H1 (cell line): ENCODE data around the gene APOC3. TPM values are rescaled to one million over a fixed set of nuclear protein-coding genes. Genes with fewer than 3 reads are reported as not detected.

Experiments
- CTCF ChIA-PET: fragments of 300-600 bp; sonication (Branson Sonifier 250); formaldehyde crosslinking; loops from one replicate; lab custom pipeline; 2021; ENCODE audit not compliant: partially characterized antibody; lab: Charles Lee
- POLR2A ChIA-PET: fragments of 300-600 bp; sonication (Branson Sonifier 250); formaldehyde crosslinking; loops from one replicate; lab custom pipeline; 2021; ENCODE audit warnings: inconsistent platforms; ENCODE audit not compliant: partially characterized antibody; lab: Charles Lee
- DNase-seq, 2 experiments: peaks; one replicate each; pipeline versions ENCODE4 v3.0.0 to v3.0.0-alpha.2; 2010 to 2022; ENCODE audit warnings: low spot score in 2 of 2, low read depth in 1 of 2, mixed read lengths in 1 of 2
- FAIRE-seq: peaks from 2 replicates; lab custom pipeline; 2011; peaks lifted over from hg19 to GRCh38; lab: Jason Lieb, UNC
- H2AFZ ChIP-seq: 2 replicates; pipeline ENCODE4 v1.8.1; 2012; ENCODE audit warnings: low read length, inconsistent platforms
- H2AK5ac ChIP-seq: 2 replicates; pipeline ENCODE4 v1.6.1; 2013; ENCODE audit warnings: low read depth, low read length
- H2BK120ac ChIP-seq: replicated peaks from 2 replicates; pipeline ENCODE3; 2013; ENCODE audit warnings: low read depth, low read length, inconsistent platforms
- H2BK12ac ChIP-seq: 2 replicates; pipeline ENCODE4 v1.6.1; 2013; ENCODE audit warnings: low read depth, low read length
- H2BK15ac ChIP-seq: 2 replicates; pipeline ENCODE4 v1.6.1; 2013; ENCODE audit warnings: low read length
- H2BK20ac ChIP-seq: 2 replicates; pipeline ENCODE4 v1.6.1; 2013; ENCODE audit warnings: low read length
- H2BK5ac ChIP-seq: 2 replicates; pipeline ENCODE4 v1.6.1; 2013; ENCODE audit warnings: low read depth, low read length
- H3K14ac ChIP-seq: 2 replicates; pipeline ENCODE4 v1.6.1; 2013; ENCODE audit warnings: inconsistent platforms; ENCODE audit not compliant: insufficient read length
- H3K18ac ChIP-seq: 2 replicates; pipeline ENCODE4 v1.6.1; 2013; ENCODE audit warnings: low read length; ENCODE audit errors: extremely low read depth
- H3K23ac ChIP-seq: 2 replicates; pipeline ENCODE4 v1.6.1; 2013; ENCODE audit warnings: inconsistent platforms; ENCODE audit not compliant: insufficient read length
- H3K23me2 ChIP-seq: 2 replicates; pipeline ENCODE4 v1.6.1; 2013; ENCODE audit warnings: low read depth, low read length
- H3K27ac ChIP-seq: 2 replicates; pipeline ENCODE4 v1.6.1; 2011; ENCODE audit warnings: low read depth, low read length, inconsistent platforms
- H3K27me3 ChIP-seq, 4 experiments: replicated peaks in 1 of 4; 1 replicate in 1 of 4; 2 replicates in 3 of 4; pipeline versions ENCODE4 v1.6.1 to v1.8.1; 2011 to 2013; ENCODE audit warnings: low read length in 3 of 4, mild to moderate bottlenecking in 3 of 4, inconsistent platforms in 2 of 4, mixed read lengths in 2 of 4, moderate library complexity in 1 of 4; ENCODE audit not compliant: control insufficient read depth in 3 of 4, insufficient read depth in 3 of 4; ENCODE audit errors: extremely low read depth in 1 of 4
- H3K36me3 ChIP-seq, 4 experiments: 2 replicates each; pipeline versions ENCODE4 v1.6.1 to v1.8.1; 2011 to 2013; ENCODE audit warnings: mild to moderate bottlenecking in 4 of 4, low read length in 3 of 4, moderate library complexity in 2 of 4, control low read depth in 1 of 4, inconsistent platforms in 1 of 4; ENCODE audit not compliant: insufficient read depth in 4 of 4, control insufficient read depth in 2 of 4
- H3K4ac ChIP-seq: replicated peaks from 2 replicates; pipeline ENCODE3; 2013; ENCODE audit warnings: low read length, low read depth, mixed read lengths, inconsistent platforms; ENCODE audit not compliant: insufficient read length
- H3K4me1 ChIP-seq, 4 experiments: replicated peaks in 1 of 4; 1 replicate in 1 of 4; 2 replicates in 3 of 4; pipeline versions ENCODE4 v1.6.1 to v1.8.1; 2011 to 2013; ENCODE audit warnings: low read length in 3 of 4, inconsistent platforms in 2 of 4, mixed read lengths in 1 of 4; ENCODE audit not compliant: insufficient read depth in 4 of 4, control insufficient read depth in 3 of 4
- H3K4me2 ChIP-seq, 2 experiments: 2 replicates each; pipeline versions ENCODE4 v1.6.1 to v1.8.1; 2011 to 2013; ENCODE audit warnings: low read depth in 2 of 2, low read length in 2 of 2, control low read depth in 1 of 2, inconsistent platforms in 1 of 2, mild to moderate bottlenecking in 1 of 2; ENCODE audit not compliant: insufficient read depth in 1 of 2
- H3K4me3 ChIP-seq, 4 experiments: fragments of 200-600, 300-600 bp in 1 of 4; sonication (generic), shearing (Covaris generic), sonication (Bioruptor Twin) in 1 of 4; 2 replicates each; pipeline versions ENCODE4 v1.5.1 to v1.8.1; 2011 to 2016; ENCODE audit warnings: low read length in 4 of 4, low read depth in 3 of 4, control low read depth in 2 of 4, inconsistent platforms in 2 of 4, mild to moderate bottlenecking in 2 of 4, mixed read lengths in 1 of 4, moderate library complexity in 1 of 4; ENCODE audit not compliant: insufficient read depth in 2 of 4; ENCODE audit errors: extremely low read depth in 1 of 4
- H3K56ac ChIP-seq: replicated peaks from 2 replicates; pipeline ENCODE3; 2013; ENCODE audit warnings: low read depth, mild to moderate bottlenecking, mixed read lengths, low read length, inconsistent platforms; ENCODE audit not compliant: insufficient read length
- H3K79me1 ChIP-seq: 2 replicates; pipeline ENCODE4 v1.6.1; 2013; ENCODE audit warnings: low read depth, low read length, control low read depth
- H3K79me2 ChIP-seq, 2 experiments: 2 replicates each; pipeline versions ENCODE4 v1.6.1 to v1.8.1; 2012 to 2013; ENCODE audit warnings: low read length in 2 of 2, mild to moderate bottlenecking in 2 of 2, inconsistent platforms in 1 of 2; ENCODE audit not compliant: insufficient read depth in 2 of 2, control insufficient read depth in 1 of 2
- H3K9ac ChIP-seq, 4 experiments: replicated peaks in 1 of 4; 1 replicate in 1 of 4; 2 replicates in 3 of 4; pipeline versions ENCODE4 v1.6.1 to v1.8.1; 2011 to 2013; ENCODE audit warnings: low read depth in 3 of 4, low read length in 3 of 4, control low read depth in 2 of 4, mild to moderate bottlenecking in 2 of 4, moderate library complexity in 2 of 4, inconsistent platforms in 1 of 4; ENCODE audit errors: extremely low read depth in 1 of 4
- H3K9me3 ChIP-seq, 2 experiments: 2 replicates each; pipeline versions ENCODE4 v1.6.1 to v1.8.1; 2012 to 2013; ENCODE audit warnings: mild to moderate bottlenecking in 2 of 2, moderate library complexity in 2 of 2, control low read depth in 1 of 2, inconsistent platforms in 1 of 2, low read depth in 1 of 2, low read length in 1 of 2, mixed read lengths in 1 of 2; ENCODE audit not compliant: insufficient read depth in 2 of 2
- H4K20me1 ChIP-seq, 2 experiments: replicated peaks in 1 of 2; 2 replicates each; pipeline versions ENCODE3 to v1.8.1; 2011 to 2013; ENCODE audit warnings: inconsistent platforms in 2 of 2, low read length in 2 of 2, mild to moderate bottlenecking in 1 of 2; ENCODE audit not compliant: insufficient read depth in 2 of 2, control insufficient read depth in 1 of 2
- H4K5ac ChIP-seq: 2 replicates; pipeline ENCODE4 v1.6.1; 2013; ENCODE audit warnings: low read length, low read depth, mixed read lengths, inconsistent platforms; ENCODE audit not compliant: insufficient read length
- H4K8ac ChIP-seq: 2 replicates; pipeline ENCODE4 v1.8.0; 2013; ENCODE audit warnings: mild to moderate bottlenecking, moderate library complexity, low read length, inconsistent platforms; ENCODE audit not compliant: insufficient read depth; ENCODE audit errors: extremely low read depth
- H4K91ac ChIP-seq: replicated peaks from 2 replicates; pipeline ENCODE3; 2013; ENCODE audit warnings: low read length, mixed read lengths, inconsistent platforms; ENCODE audit not compliant: insufficient read length
- CBX8 ChIP-seq: fragments of 300-800, 300-1000 bp; sonication (generic); IDR thresholded peaks from 2 replicates; pipeline ENCODE4 v1.7.1; 2016; ENCODE audit warnings: low read depth, low read length, borderline replicate concordance
- KDM5A ChIP-seq: fragments of 200-600 bp; IDR thresholded peaks from 2 replicates; pipeline ENCODE4 v1.7.1; 2012; ENCODE audit warnings: mild to moderate bottlenecking, low read length, inconsistent platforms, mixed read lengths
- WGBS, 2 experiments: shearing (Covaris generic) in 1 of 2; methylation state at CpG; one replicate each; pipeline versions ENCODE4 v1.1.6 to v1.1.7; 2013 to 2015; ENCODE audit warnings: low lambda C conversion rate in 2 of 2, mixed read lengths in 2 of 2, inconsistent platforms in 1 of 2, low coverage in 1 of 2, missing lambda C conversion rate in 1 of 2; ENCODE audit not compliant: insufficient replicate concordance in 2 of 2, insufficient coverage in 1 of 2, insufficient read length in 1 of 2; ENCODE audit errors: extremely low coverage in 1 of 2, missing lambda C conversion rate in 1 of 2; 5-methylcytosine and 5-hydroxymethylcytosine counted together
- polyA plus RNA-seq, 7 experiments: library from polyadenylated mRNA; depleted of rRNA in 3 of 7; stranded (reverse) in 5 of 7; unstranded in 2 of 7; fragments of >200 nt in 5 of 7; fragments of 200-250 nt in 2 of 7; gene quantifications; 1 replicate in 5 of 7; 2 replicates in 1 of 7; 4 replicates in 1 of 7; pipeline versions ENCODE4 v1.2.1 to v1.2.3, GENCODE V29; 2011 to 2013; ENCODE audit warnings: missing spikeins in 2 of 7, mixed read lengths in 2 of 7
- total RNA-seq: library from RNA; stranded (reverse); fragmentation: NEBNext Ultra II Directional; extraction: Animal tissue kit (Norgen Biotek cat#: 25700); gene quantifications from 2 replicates; pipeline ENCODE4 v1.2.1, GENCODE V29; 2021

Gene APOC3
- total and polyA plus RNA-seq, 2 of the 8 experiments (the other 6 are each of a cell fraction or from before 2014, with no cell fraction given) = not detected

DNA sequence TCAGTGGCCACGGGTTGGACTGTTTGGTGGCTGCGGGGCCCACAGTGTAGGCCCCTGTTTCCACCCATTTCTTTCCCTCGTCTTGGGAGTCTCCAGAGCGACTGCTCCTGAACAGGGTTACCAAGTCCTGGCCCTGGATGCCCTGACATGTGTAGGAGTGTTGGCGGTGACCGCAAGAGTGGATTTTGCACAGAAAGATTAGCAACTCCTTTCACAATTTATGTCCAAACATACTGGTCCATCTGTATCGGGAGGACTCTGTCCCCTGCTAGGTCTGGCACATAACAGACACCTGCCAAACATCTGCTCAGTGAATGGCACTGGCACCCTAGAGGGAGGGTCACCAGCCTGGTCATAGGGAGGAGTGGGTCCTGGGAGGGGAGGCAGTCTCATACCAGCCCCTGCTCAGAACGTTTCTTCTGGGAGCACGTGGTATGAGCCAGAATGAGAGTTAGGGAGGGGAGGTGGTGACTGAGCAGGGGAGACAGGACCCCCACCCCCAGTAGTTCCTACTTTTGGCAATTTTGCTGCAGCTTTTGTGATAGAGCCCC is 11.1 kb downstream of the APOC3 start:
- no peak overlapping the region for H3K27ac ChIP-seq
- H3K18ac ChIP-seq = no peak overlapping the region
- H3K79me1 ChIP-seq = no peaks in the 10 kb centered on the region
- peaks cover 4 to 17% (median 11%) of the 10 kb centered on the region in 4 experiments; a peak in 7 of 8 replicates for H3K36me3 ChIP-seq
- H3K4me3 ChIP-seq = no peak overlapping the region
- no peak overlapping the region for H2AFZ ChIP-seq
- H2BK20ac ChIP-seq = no peak overlapping the region
- H4K20me1 ChIP-seq = no peaks in the 10 kb centered on the region
- ChIA-PET POLR2A (interaction anchor here (0.5 to 1.3 kb wide), 4 partner anchors 145 to 303 kb away, joined by 3 read pairs; partner anchors contain the start of genes PAFAH1B2 and SIK3), CTCF (interaction anchor here (0.8 to 12.2 kb wide), 12 partner anchors 8 to 356 kb away, joined by 3 to 237 read pairs (median 4); partner anchors contain the start of genes APOA4, APOA5 and ZPR1)
- no peak for FAIRE-seq
- no peak overlapping the region for H3K4me2 ChIP-seq
- no peak for DNase-seq
- no peak overlapping the region for H2BK12ac ChIP-seq
- H3K27me3 ChIP-seq = 0 out of 7 replicates have a peak, but pooled peaks cover 0 to 5% (median 0%) of the 10 kb centered on the region in 4 experiments
- H3K14ac ChIP-seq = no peak overlapping the region
- no peaks in the 10 kb centered on the region for H3K9me3 ChIP-seq
- peaks cover under 1% of the 10 kb centered on the region; the same call in 1 of the 2 replicates for H3K23me2 ChIP-seq
- H4K91ac ChIP-seq = no peak overlapping the region
- H2BK120ac ChIP-seq = no peak overlapping the region
- H2AK5ac ChIP-seq = no peak overlapping the region
- no peaks in the 10 kb centered on the region for H3K79me2 ChIP-seq
- 82% methylated on average over 9 of the region's 9 CpGs; no CpG with 5 or more reads in 1 of the 2 experiments for WGBS, 2 experiments
- no peak overlapping the region for H3K56ac ChIP-seq
- no peak overlapping the region for H2BK5ac ChIP-seq
- H4K8ac ChIP-seq = no peak overlapping the region
- no peak overlapping the region for H2BK15ac ChIP-seq
- peaks cover 0 to 11% (median under 1%) of the 10 kb centered on the region in 4 experiments; a peak in 5 of 7 replicates for H3K4me1 ChIP-seq
- 0 out of 7 replicates have a peak overlapping the region, but pooled peaks of 1 of the 4 experiments have one; percentile 19 for H3K9ac ChIP-seq
- no peak overlapping the region for H3K4ac ChIP-seq
- no peak overlapping the region for H3K23ac ChIP-seq
- H4K5ac ChIP-seq = no peak overlapping the region
- no peak for TF ChIP-seq KDM5A
- TF ChIP-seq CBX8 = no peak
